Nephron progenitor cell (in vitro differentiated cells): ENCODE data around the gene PRPH2.

Source experiments
- DNase-seq: peaks from one replicate; pipeline ENCODE4 v3.0.0; 2021
- H3K27ac Mint-ChIP-seq: 2 replicates; pipeline ENCODE4 v1.8.0; 2021; ENCODE audit warnings: mild to moderate bottlenecking, moderate library complexity, mixed read lengths
- H3K27me3 Mint-ChIP-seq: 2 replicates; pipeline ENCODE4 v1.8.0; 2021; ENCODE audit warnings: mild to moderate bottlenecking, low read depth, mixed read lengths; ENCODE audit not compliant: poor library complexity
- H3K36me3 Mint-ChIP-seq: 2 replicates; pipeline ENCODE4 v1.8.0; 2021; ENCODE audit warnings: low read depth, mixed read lengths
- H3K4me1 Mint-ChIP-seq: 2 replicates; pipeline ENCODE4 v1.8.0; 2021; ENCODE audit warnings: mixed read lengths
- H3K4me3 Mint-ChIP-seq: 2 replicates; pipeline ENCODE4 v1.8.0; 2021; ENCODE audit warnings: mild to moderate bottlenecking, moderate library complexity, mixed read lengths
- H3K9me3 Mint-ChIP-seq: 2 replicates; pipeline ENCODE4 v1.8.0; 2021; ENCODE audit warnings: mild to moderate bottlenecking, moderate library complexity, mixed read lengths
- TF ChIP-seq, protein P1 (sequence below): fragments of 200-600 bp; sonication (generic); IDR thresholded peaks from 2 replicates; pipeline ENCODE4 v1.5.0; 2021; ENCODE audit warnings: antibody characterized with exemption

Gene PRPH2

DNA sequence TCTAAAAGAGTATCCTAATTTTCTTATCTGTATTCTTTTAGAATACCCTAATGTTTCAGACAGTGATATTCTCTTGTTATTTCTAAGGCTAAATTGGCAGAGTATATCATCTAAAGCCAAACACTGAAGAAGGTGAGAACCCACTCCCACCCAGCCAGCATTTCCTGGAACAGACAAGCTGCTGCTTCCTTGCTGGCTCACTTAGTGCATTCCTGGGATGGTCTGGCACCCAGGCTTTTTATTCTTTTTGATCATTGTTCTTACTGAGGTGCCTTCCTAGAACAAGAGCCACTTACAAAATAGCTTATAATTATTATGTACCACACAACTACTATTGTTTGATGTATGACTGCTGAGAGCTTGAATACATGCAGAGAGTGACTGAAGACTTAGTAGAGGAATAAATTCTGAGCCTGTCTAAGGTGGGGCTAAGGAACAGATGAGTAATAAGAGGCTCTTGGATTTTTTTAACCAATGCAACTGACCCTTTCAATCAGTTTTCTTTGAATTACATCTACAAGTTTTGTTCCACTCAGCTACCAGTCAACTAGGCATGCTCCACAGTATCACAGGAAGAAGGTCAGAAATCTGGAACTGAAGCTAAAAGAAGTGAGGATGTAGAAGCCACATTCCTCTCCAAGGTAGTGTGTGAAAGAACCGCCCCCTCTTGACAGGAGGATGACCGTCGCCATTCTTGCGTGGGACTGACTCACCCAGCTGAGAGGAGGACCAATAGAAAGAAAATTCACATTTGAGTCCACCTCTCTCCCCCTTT is 30.1 kb downstream of the PRPH2 start:
- Mint-ChIP-seq H3K27me3 (no peaks in the 10 kb centered on the region), H3K36me3 (peaks cover 53% of the 10 kb centered on the region), H3K4me1 (no peaks in the 10 kb centered on the region), H3K9me3 (peaks cover 7% of the 10 kb centered on the region), H3K27ac (no peak overlapping the region), H3K4me3 (no peak overlapping the region)
- DNase-seq: no peak
- TF ChIP-seq, protein P1, sequence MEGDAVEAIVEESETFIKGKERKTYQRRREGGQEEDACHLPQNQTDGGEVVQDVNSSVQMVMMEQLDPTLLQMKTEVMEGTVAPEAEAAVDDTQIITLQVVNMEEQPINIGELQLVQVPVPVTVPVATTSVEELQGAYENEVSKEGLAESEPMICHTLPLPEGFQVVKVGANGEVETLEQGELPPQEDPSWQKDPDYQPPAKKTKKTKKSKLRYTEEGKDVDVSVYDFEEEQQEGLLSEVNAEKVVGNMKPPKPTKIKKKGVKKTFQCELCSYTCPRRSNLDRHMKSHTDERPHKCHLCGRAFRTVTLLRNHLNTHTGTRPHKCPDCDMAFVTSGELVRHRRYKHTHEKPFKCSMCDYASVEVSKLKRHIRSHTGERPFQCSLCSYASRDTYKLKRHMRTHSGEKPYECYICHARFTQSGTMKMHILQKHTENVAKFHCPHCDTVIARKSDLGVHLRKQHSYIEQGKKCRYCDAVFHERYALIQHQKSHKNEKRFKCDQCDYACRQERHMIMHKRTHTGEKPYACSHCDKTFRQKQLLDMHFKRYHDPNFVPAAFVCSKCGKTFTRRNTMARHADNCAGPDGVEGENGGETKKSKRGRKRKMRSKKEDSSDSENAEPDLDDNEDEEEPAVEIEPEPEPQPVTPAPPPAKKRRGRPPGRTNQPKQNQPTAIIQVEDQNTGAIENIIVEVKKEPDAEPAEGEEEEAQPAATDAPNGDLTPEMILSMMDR: no peak

DNA sequence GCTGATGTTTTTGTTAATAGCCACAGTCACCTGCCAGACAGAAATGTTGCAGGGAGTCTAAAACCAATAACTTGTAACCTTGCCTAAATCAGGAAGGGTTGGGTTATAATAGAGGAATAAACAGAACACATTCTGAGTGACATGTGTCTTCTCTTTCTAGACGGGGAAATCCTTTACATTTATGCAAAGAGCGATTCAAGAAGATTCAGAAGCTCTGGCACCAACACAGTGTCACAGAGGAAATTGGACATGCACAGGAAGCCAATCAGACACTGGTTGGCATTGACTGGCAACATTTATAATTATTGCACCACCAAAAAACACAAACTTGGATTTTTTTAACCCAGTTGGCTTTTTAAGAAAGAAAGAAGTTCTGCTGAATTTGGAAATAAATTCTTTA is 31.5 kb downstream of the PRPH2 start:
- TF ChIP-seq, protein P1: no peak
- no peak for DNase-seq

DNA sequence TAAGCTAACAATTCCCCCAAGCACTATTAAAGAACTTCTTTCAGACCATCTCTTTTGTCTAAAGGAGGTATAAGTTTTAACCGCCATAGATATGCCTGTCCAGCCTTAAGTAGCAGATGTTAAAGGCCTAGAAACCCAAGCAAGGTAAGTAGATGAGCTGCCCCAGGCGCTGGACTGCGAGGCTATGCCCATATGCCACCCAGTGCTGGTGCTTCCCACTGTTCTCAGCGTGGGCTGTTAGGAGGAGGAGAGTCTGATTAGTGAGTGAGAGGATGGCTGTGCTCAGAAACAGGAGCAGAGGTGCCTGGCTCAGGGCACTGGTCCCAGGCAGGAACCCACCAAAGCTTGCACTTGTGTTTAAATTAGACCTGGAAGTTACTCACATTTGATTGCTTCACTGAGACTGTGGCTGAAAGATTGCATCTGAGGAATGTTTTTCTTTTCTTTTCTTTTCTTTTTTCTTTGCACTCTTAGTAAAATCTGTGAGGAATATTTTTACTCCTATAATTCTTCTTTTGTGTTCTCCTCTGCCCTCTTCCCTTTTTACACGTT is 32.2 kb downstream of the PRPH2 start:
- Mint-ChIP-seq H3K4me1 (no peaks in the 10 kb centered on the region), H3K36me3 (peaks cover 72% of the 10 kb centered on the region), H3K27me3 (no peaks in the 10 kb centered on the region), H3K27ac (peak overlapping the region; percentile 85), H3K4me3 (no peak overlapping the region), H3K9me3 (peaks cover 19% of the 10 kb centered on the region)
- DNase-seq: no peak
- TF ChIP-seq, protein P1: no peak

More for the DNA sequence above, 31.5 kb downstream of the PRPH2 start:
- Mint-ChIP-seq H3K4me3 (no peak overlapping the region), H3K27me3 (no peaks in the 10 kb centered on the region), H3K4me1 (no peaks in the 10 kb centered on the region), H3K36me3 (peaks cover 66% of the 10 kb centered on the region), H3K9me3 (peaks cover 14% of the 10 kb centered on the region), H3K27ac (peak overlapping the region; percentile 85)

DNA sequence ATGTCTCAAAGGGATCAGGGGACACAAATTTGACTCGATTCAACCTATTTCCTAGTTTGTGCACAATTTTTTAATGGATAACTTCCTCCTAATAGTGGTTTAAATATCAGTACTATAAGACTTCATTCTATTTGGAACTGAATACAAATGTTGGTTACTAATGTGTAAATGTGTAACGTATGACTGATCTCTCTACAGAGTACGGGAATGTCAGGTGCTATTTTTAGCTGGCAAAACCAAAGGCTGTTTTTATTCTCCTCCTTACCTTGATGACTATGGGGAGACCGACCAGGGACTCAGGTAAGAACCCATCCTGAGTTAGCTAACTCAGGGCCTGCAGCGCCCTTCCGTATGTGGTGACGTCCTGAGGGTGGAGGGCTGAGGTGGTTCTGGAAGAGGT is 33.0 kb downstream of the PRPH2 start:
- H3K4me1 Mint-ChIP-seq: no peaks in the 10 kb centered on the region
- peaks cover 81% of the 10 kb centered on the region for H3K36me3 Mint-ChIP-seq

DNA sequence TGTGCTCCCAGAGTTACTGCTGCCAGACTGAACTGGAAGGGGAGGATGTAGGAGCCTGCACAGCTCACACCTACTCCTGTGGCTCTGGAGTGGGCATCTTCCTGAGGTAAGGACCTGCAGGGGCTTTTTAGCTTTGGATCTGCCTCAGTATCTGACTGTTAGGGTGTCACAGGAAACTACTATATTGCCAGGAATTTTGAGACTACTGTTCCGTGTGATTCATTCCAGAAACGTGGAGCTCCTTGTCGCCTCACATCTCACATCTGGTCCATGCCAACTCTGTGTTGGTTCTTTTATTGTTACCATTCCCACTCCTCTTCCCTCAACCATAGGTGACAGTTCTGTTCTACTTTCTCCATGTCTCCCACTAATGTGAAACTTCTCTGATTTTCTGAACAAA is 34.1 kb downstream of the PRPH2 start:
- Mint-ChIP-seq H3K9me3 (peaks cover 19% of the 10 kb centered on the region), H3K4me3 (no peak overlapping the region), H3K27me3 (no peaks in the 10 kb centered on the region), H3K27ac (no peak overlapping the region), H3K4me1 (no peaks in the 10 kb centered on the region), H3K36me3 (peaks cover 83% of the 10 kb centered on the region)
- TF ChIP-seq, protein P1: no peak
- no peak for DNase-seq

More for the DNA sequence above, 33.0 kb downstream of the PRPH2 start:
- Mint-ChIP-seq H3K27ac (no peak overlapping the region), H3K4me3 (no peak overlapping the region), H3K27me3 (no peaks in the 10 kb centered on the region), H3K9me3 (peaks cover 19% of the 10 kb centered on the region)
- TF ChIP-seq, protein P1: no peak
- no peak for DNase-seq

DNA sequence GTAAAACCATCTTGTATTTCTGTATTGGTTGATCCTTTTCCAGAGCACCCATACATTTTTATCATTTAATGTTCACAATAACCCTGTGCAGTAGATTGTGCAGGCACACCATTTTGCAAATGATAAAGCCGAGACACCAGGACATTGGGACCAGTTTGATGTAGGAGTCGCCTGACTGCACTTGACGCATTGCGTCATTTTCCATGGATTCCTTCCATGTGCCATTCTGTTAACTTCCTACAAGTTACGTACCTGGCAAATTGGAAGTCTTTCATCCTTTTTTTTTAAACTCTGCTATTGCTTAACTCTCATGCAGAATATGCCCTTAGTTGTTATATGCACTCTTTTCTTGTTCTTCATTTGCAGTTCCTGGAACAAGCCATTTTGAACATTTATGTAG is 43.0 kb downstream of the PRPH2 start:
- Mint-ChIP-seq H3K9me3 (no peaks in the 10 kb centered on the region), H3K4me1 (no peaks in the 10 kb centered on the region), H3K27me3 (no peaks in the 10 kb centered on the region), H3K4me3 (no peak overlapping the region), H3K36me3 (peaks cover 70% of the 10 kb centered on the region), H3K27ac (no peak overlapping the region)
- DNase-seq: no peak
- TF ChIP-seq, protein P1: no peak
